Esophagus (tissue), 2 donors: Measurements from ENCODE around the gene EPHB2. TPM values are rescaled to one million over a fixed set of nuclear protein-coding genes. Genes with fewer than 3 reads are reported as not detected.

ENCODE experiments used
- H3K27ac ChIP-seq, 2 donors: one replicate each; pipeline ENCODE4 v1.5.1; 2013; ENCODE audit warnings: low read depth in 2 of 2, mild to moderate bottlenecking in 2 of 2, inconsistent platforms in 1 of 2, low read length in 1 of 2, moderate library complexity in 1 of 2
- H3K27me3 ChIP-seq, 2 donors: one replicate each; pipeline ENCODE4 v1.6.1; 2013; ENCODE audit warnings: low read length in 2 of 2, control low read depth in 1 of 2, mild to moderate bottlenecking in 1 of 2; ENCODE audit not compliant: insufficient read depth in 2 of 2, control insufficient read depth in 1 of 2
- H3K36me3 ChIP-seq, 2 donors: one replicate each; pipeline ENCODE4 v1.6.1; 2013; ENCODE audit warnings: low read length in 1 of 2; ENCODE audit not compliant: control insufficient read depth in 2 of 2, insufficient read depth in 2 of 2
- H3K4me1 ChIP-seq, 2 donors: one replicate each; pipeline ENCODE4 v1.6.1; 2013; ENCODE audit warnings: low read length in 1 of 2; ENCODE audit not compliant: control insufficient read depth in 2 of 2, insufficient read depth in 2 of 2
- H3K4me3 ChIP-seq, 2 donors: one replicate each; pipeline ENCODE4 v1.5.1; 2013; ENCODE audit warnings: low read length in 2 of 2, mild to moderate bottlenecking in 2 of 2, low read depth in 1 of 2, moderate library complexity in 1 of 2
- H3K9me3 ChIP-seq, 2 donors: one replicate each; pipeline ENCODE4 v1.6.1; 2013; ENCODE audit warnings: mild to moderate bottlenecking in 2 of 2, low read depth in 1 of 2, low read length in 1 of 2, moderate library complexity in 1 of 2; ENCODE audit not compliant: control insufficient read depth in 2 of 2, insufficient read depth in 1 of 2
- WGBS, 2 donors: extraction: QIAGEN DNeasy Blood & Tissue Kit; methylation state at CpG; one replicate each; pipeline ENCODE4 v1.1.7; 2013; 5-methylcytosine and 5-hydroxymethylcytosine counted together
- polyA plus RNA-seq, 2 donors: library from polyadenylated mRNA; stranded (reverse); fragments of 200-250 nt; gene quantifications; one replicate each; pipeline ENCODE4 v1.2.3, GENCODE V29; 2013
- donor health status: healthy with polysubstance abuse.
- donor health status: Bipolar disorder and iron deficiency.

Gene EPHB2
- polyA plus RNA-seq, 2 donors: 0.08 to 0.16 TPM

DNA sequence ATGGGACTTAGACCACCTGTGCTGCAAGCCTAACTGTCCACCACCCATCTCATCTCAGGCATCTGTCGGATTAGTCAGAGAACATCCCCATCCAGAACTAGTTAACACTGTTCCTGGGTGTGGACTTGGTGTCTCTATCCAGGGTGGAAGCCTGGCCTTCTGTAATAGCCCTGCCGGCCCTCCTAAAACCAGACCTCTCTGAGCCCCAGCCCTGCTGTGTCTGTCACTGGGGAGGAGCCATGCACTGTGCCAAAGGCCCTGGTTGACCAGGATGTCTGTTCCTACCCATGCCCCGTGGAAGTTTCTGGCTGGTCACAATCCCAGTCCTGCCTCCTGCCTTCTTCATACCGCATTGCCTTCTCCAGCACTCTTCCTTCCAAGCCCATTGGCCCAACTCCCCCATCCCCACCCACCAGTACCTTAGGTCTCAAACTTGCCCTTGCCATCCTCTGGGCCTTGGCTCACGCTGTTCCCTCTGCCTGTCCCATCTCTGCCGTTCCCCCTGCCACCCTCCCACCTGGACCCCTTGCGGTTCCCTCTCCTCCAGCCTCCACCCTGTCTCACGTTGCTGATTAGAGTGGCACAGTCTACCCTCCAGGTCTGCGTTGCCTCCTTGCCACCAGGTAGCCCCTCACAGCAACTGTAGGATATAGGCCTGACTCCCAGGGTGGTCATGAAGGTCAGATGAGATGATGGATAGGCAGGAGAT is 105.6 kb downstream of the EPHB2 start:
- H3K27ac ChIP-seq: no peak overlapping the region

DNA sequence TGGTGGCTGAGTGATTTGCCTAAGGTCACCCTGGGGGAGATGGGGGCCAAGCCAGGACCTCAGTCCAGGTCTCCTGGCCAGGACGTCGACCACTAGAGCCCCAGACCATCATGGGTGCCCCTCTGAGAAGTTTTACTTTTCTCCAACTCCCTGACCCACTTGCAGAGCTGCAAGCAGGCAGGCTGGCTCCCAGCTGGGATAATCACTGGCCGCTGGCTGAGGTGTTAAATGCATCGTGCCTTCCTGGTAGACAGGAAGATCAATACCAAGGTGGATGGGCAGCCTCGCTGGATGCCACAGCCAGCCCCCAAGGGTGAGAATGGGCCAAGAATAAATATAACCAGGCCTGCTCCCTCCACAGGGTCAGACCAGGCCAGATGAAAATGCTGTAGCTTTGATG is 106.2 kb downstream of the EPHB2 start:
- Histone ChIP-seq H3K27ac (no peak overlapping the region), H3K9me3 (no peaks in the 10 kb centered on the region), H3K4me1 (peaks cover 0 to 3% of the 10 kb centered on the region in 2 donors), H3K27me3 (peaks cover 0 to 2% of the 10 kb centered on the region in 2 donors), H3K36me3 (no peaks in the 10 kb centered on the region), H3K4me3 (no peak overlapping the region)
- 87 to 90% methylated on average over 5 of the region's 5 CpGs for WGBS, 2 donors

More for the DNA sequence above, 105.6 kb downstream of the EPHB2 start:
- Histone ChIP-seq H3K36me3 (no peaks in the 10 kb centered on the region), H3K4me1 (peaks cover 0 to 3% of the 10 kb centered on the region in 2 donors), H3K4me3 (no peak overlapping the region), H3K9me3 (no peaks in the 10 kb centered on the region), H3K27me3 (peaks cover 0 to 2% of the 10 kb centered on the region in 2 donors)
- 88 to 89% methylated on average over 9 of the region's 9 CpGs for WGBS, 2 donors

DNA sequence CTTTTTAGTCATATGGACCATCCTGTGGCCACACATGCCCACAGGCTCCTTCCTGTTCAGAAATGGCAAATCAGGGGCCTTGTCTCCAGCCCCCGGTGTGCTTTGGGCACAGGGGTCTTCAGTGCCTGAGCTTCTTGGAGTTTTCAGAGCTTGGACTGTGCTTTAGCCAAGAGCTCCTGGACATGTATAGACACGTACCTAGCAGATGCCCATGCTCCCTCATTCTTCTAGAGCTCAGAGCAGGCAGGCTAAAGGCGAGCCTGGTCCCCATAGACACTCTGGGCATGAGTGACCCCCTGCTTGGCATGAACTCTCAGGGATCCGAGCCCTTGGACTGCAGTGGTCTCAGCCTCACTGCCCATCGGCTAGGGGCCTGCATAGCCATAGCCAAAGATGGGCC is 106.8 kb downstream of the EPHB2 start:
- Histone ChIP-seq H3K36me3 (no peaks in the 10 kb centered on the region), H3K9me3 (no peaks in the 10 kb centered on the region), H3K27ac (no peak overlapping the region), H3K4me3 (no peak overlapping the region), H3K4me1 (peaks cover 0 to 3% of the 10 kb centered on the region in 2 donors), H3K27me3 (peaks cover 0 to 2% of the 10 kb centered on the region in 2 donors)
- WGBS, 2 donors: 72 to 85% methylated on average over 5 of the region's 5 CpGs

DNA sequence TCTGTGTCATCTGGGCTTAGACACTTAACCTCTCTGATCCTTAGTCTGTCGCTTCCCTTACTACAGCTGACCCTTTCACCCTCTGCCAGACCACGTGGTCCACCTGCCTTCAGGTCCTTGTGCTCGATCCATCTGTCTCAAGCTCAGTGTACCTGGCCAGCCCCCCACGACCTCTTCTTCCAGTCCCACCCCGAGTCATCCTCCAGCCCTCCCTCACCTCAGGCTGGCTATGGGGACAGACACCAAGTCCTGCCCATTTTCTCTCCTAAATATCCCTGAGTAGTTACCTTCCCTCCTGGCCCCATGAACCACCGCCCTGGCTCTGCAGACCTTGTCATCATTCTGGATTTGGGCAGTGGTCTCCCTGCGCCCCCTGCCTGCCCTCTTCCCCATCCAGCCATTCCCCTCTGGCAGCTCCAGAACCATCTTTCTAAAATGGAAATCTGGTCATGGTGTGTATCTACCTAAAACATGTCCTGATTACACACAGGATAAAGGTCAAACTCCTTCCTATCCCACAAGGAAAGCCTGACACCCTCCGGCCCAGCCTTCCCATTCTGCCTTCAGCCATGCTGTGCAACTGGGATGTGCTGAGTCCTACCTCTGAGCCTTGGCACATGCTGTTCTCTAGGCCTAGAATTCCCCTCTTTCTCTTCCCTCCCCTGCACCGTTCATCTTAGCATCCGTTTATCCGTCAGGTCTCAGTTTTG is 107.6 kb downstream of the EPHB2 start:
- no peaks in the 10 kb centered on the region for H3K9me3 ChIP-seq
- peaks cover 0 to 2% of the 10 kb centered on the region in 2 donors for H3K27me3 ChIP-seq
- no peaks in the 10 kb centered on the region for H3K36me3 ChIP-seq
- H3K4me1 ChIP-seq: peaks cover 0 to 3% of the 10 kb centered on the region in 2 donors
- no peak overlapping the region for H3K4me3 ChIP-seq
- H3K27ac ChIP-seq: no peak overlapping the region
- WGBS, 2 donors: 79 to 81% methylated on average over 11 of the region's 11 CpGs

DNA sequence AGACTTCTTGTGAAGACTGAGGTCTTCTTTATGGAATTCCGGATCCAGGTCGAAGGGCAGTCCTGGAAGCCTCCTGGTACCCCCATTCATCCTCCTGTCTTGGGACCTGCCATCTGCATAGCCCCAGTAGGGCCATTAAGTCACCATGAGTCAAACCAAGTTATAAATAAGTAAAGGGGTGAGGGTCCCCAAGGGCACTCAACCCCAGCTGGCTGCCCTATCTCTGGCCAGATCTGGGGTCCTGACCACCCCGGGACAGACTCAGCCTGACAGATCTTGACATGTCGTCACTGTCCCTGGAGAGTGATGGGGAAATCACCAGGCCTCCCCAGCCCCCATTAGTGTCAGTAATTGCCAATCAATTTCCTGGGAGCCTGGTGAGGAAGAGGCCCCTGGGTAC is 108.7 kb downstream of the EPHB2 start:
- Histone ChIP-seq H3K27me3 (peaks cover 0 to 2% of the 10 kb centered on the region in 2 donors), H3K27ac (no peak overlapping the region), H3K36me3 (no peaks in the 10 kb centered on the region), H3K4me3 (no peak overlapping the region), H3K4me1 (peaks cover 0 to 3% of the 10 kb centered on the region in 2 donors), H3K9me3 (no peaks in the 10 kb centered on the region)
- WGBS, 2 donors: 79 to 85% methylated on average over 4 of the region's 4 CpGs

DNA sequence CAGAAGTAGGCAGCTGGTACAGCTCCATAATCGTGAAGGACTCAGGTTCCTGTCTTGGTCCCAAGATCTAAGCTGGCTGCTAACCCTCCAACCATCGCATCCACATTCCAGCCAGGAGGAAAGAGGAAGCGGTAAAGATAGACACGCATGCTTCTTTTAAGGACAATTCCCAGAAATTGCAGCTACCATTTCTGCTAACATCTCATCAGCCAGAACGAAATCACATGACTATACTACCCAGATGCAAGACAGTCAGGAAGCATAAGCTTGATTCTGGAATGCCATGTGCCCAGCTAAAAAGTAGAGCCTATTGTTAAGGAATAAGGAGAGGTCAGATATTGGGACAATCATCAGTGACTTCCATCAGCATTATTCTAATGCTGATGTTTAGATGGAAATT is 110.4 kb downstream of the EPHB2 start:
- H3K36me3 ChIP-seq: no peaks in the 10 kb centered on the region
- WGBS, 2 donors: 66 to 68% methylated on average over 5 of the region's 5 CpGs

DNA sequence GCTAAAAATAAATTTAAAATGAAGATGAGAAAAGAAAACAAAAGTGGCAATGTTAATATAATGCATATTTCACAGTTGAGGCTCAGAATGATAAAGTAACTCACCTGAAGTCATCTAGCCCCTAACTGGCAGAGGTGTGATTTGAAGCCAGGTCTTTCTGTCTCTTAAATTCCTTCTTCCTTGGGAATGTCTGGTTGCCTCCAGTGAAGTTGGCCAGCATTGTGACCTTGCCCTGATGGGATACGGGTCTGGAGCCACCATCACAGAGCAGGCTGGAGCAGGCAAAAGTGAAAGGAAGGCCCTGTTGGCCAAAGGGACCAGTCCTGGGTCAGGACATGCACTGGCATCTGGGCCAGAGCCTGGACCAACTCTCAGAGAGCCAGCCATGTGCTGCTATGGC is 111.7 kb downstream of the EPHB2 start:
- Histone ChIP-seq H3K36me3 (no peaks in the 10 kb centered on the region), H3K27ac (no peak overlapping the region), H3K4me1 (peaks cover 4 to 15% of the 10 kb centered on the region in 2 donors), H3K4me3 (no peak overlapping the region), H3K27me3 (no peaks in the 10 kb centered on the region), H3K9me3 (no peaks in the 10 kb centered on the region)
- 81 to 83% methylated on average over 1 of the region's 1 CpG for WGBS, 2 donors

More for the DNA sequence above, 110.4 kb downstream of the EPHB2 start:
- H3K27ac ChIP-seq: no peak overlapping the region
- H3K4me3 ChIP-seq: no peak overlapping the region
- peaks cover 0 to 4% of the 10 kb centered on the region in 2 donors for H3K4me1 ChIP-seq
- H3K27me3 ChIP-seq: no peaks in the 10 kb centered on the region
- H3K9me3 ChIP-seq: no peaks in the 10 kb centered on the region

DNA sequence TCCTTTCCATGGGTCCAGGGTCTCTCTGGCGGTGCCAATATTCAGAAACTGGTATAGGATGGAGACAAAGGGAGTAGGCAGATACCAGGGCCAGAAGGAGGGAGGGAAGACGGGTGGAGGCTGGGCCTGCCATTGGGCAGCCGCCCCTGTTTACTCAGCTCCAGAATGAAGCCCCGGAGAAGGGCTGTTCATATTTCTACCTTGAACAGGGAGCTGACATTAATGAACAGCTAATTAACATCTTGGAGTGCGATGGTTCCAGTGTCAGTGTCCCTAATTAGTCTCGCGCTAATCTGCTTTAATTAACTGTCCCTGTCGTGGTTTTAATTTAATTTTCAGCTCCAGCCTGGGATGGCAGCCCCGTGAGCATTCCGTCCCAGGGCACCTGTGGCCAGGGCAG is 113.8 kb downstream of the EPHB2 start:
- WGBS, 2 donors: 79 to 86% methylated on average over 10 of the region's 10 CpGs

DNA sequence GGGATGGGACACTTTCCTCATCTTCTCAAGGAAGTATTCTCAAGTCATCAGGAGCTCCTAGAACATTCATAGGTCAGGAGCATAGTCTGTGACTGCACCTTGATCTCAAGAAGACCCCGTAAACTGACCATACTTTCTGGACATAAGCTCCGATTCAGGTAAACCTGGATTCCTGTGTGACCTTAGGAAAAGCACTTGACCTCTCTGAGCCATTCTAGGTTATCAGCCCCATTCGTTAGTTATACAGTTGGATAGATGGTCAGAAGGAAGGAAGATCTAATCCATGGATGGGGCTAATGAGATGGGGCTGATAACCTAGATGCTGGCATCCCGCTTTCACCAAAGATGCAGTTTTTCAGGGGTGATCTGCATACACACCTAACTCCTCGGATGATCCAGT is 114.3 kb downstream of the EPHB2 start:
- H3K27ac ChIP-seq: no peak overlapping the region
- 88 to 94% methylated on average over 5 of the region's 5 CpGs for WGBS, 2 donors
- H3K27me3 ChIP-seq: no peaks in the 10 kb centered on the region
- H3K4me3 ChIP-seq: no peak overlapping the region
- H3K9me3 ChIP-seq: no peaks in the 10 kb centered on the region
- no peaks in the 10 kb centered on the region for H3K36me3 ChIP-seq
- peaks cover 6 to 29% of the 10 kb centered on the region in 2 donors for H3K4me1 ChIP-seq

More for the DNA sequence above, 113.8 kb downstream of the EPHB2 start:
- Histone ChIP-seq H3K4me3 (no peak overlapping the region), H3K36me3 (no peaks in the 10 kb centered on the region), H3K9me3 (no peaks in the 10 kb centered on the region), H3K27me3 (no peaks in the 10 kb centered on the region), H3K4me1 (peaks cover 5 to 25% of the 10 kb centered on the region in 2 donors), H3K27ac (no peak overlapping the region)
